Measurements from ENCODE around the gene GANAB. TPM values are rescaled to one million over a fixed set of nuclear protein-coding genes. Genes with fewer than 3 reads are reported as not detected.

The GANAB gene
- total and polyA plus RNA-seq, 2 experiments from 2014 or later = 224 to 312 TPM

DNA sequence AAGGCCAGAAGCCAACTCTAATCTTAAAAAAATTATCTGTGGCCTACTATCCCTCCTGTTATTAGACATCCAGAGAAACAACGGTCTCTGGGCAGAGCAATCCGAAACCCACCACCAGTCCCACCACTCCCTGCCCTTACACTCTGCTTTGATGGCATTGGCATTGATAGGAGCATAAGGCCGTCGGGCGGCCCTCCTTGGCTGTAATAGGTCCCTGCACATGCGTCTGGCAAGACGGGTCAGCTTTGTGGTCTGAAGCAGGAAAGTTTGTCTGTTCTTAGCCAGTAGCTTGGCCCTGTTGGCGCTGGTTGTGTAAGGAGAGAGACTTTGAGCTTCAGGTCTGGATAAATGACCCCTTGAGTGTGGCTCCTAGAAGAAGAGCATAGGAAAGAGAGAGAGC is 51.3 kb downstream of the GANAB start:
- WGBS, 2 experiments (ENCODE audit: low coverage in 1 of 2, low lambda C conversion rate in 2 of 2, missing lambda C conversion rate in 2 of 2) = 76 to 80% methylated on average over 8 of the region's 8 CpGs
- peaks cover 54% of the 10 kb centered on the region for H3F3A ChIP-seq (ENCODE audit: insufficient read depth)
- H3K79me2 ChIP-seq (ENCODE audit: insufficient read depth) = peaks cover 63% of the 10 kb centered on the region

DNA sequence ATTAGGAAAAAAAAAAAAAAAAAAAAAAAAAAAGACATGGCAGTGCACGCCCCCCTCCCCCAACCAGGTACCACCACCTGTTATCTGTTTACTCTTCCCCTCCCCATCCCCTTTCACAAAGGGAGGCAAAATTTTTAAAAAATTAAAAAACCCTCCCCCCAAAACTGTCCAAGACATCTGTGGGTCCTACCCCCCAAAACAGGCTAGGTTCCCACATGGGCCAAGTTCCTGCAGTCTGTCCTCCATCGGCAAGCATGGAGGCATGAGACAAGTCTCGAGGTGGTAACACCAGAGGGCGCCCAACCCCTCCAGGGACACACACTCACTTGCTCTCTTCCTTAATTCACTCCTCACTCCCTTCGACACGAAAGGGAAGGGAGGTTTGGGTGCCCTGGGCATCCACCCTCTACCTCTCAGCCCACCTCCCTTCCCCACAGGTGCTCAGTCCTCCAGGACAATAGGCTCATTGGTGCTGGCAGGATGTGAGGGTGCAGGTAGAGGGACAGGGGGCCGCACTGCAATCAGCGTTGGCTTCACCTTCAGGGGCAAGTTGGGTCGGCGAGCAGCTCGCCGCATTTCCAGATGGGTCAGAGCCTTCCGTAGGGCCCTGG is 52.9 kb downstream of the GANAB start:
- in situ Hi-C loops (cut with MboI) = no loop called here
- Histone ChIP-seq H4K20me1 (ENCODE audit: insufficient read depth) (no peaks in the 10 kb centered on the region), H2AFZ (no peak overlapping the region), H3K79me2 (ENCODE audit: insufficient read depth) (peaks cover 61% of the 10 kb centered on the region), H3K4me1 (ENCODE audit: insufficient read depth) (peaks cover 22% of the 10 kb centered on the region), H3K27ac (no peak overlapping the region), H3K9ac (no peak overlapping the region), H3K4me3 (no peak overlapping the region), H3K27me3 (replicated peaks; ENCODE audit: insufficient read depth) (no peaks in the 10 kb centered on the region), H3K36me3 (ENCODE audit: low read depth) (peaks cover 19% of the 10 kb centered on the region), H3K9me2 (ENCODE audit: insufficient read depth) (no peaks in the 10 kb centered on the region), H3K4me2 (ENCODE audit: unreplicated experiment) (no peak overlapping the region), H3K9me3 (ENCODE audit: low read depth) (no peaks in the 10 kb centered on the region), H3F3A (ENCODE audit: insufficient read depth) (peaks cover 46% of the 10 kb centered on the region)
- peak; percentile 88 for DNase-seq
- WGBS, 2 experiments (ENCODE audit: low coverage in 1 of 2, low lambda C conversion rate in 2 of 2, missing lambda C conversion rate in 2 of 2) = 54 to 57% methylated on average over 13 of the region's 13 CpGs
- TF ChIP-seq EZH2 (IDR thresholded peaks at IDR 0.05; ENCODE audit: insufficient read depth, poor library complexity, severe bottlenecking) (no peak), EZH2phosphoT487 (IDR thresholded peaks at IDR 0.05; ENCODE audit: insufficient read depth, low read depth) (no peak)

More for the DNA sequence above, 51.3 kb downstream of the GANAB start:
- Histone ChIP-seq H3K4me1 (ENCODE audit: insufficient read depth) (peaks cover 30% of the 10 kb centered on the region), H2AFZ (no peak overlapping the region), H3K9me3 (ENCODE audit: low read depth) (no peaks in the 10 kb centered on the region), H3K27ac (no peak overlapping the region), H3K4me2 (ENCODE audit: unreplicated experiment) (no peak overlapping the region), H3K9ac (no peak overlapping the region), H3K4me3 (no peak overlapping the region), H3K9me2 (ENCODE audit: insufficient read depth) (no peaks in the 10 kb centered on the region), H4K20me1 (ENCODE audit: insufficient read depth) (no peaks in the 10 kb centered on the region), H3K36me3 (ENCODE audit: low read depth) (peaks cover 24% of the 10 kb centered on the region), H3K27me3 (replicated peaks; ENCODE audit: insufficient read depth) (no peaks in the 10 kb centered on the region)
- in situ Hi-C loops (cut with MboI) = no loop called here
- no peak for DNase-seq
- no peak for TF ChIP-seq EZH2phosphoT487 (IDR thresholded peaks at IDR 0.05; ENCODE audit: insufficient read depth, low read depth)
- no peak for TF ChIP-seq EZH2 (IDR thresholded peaks at IDR 0.05; ENCODE audit: insufficient read depth, poor library complexity, severe bottlenecking)

DNA sequence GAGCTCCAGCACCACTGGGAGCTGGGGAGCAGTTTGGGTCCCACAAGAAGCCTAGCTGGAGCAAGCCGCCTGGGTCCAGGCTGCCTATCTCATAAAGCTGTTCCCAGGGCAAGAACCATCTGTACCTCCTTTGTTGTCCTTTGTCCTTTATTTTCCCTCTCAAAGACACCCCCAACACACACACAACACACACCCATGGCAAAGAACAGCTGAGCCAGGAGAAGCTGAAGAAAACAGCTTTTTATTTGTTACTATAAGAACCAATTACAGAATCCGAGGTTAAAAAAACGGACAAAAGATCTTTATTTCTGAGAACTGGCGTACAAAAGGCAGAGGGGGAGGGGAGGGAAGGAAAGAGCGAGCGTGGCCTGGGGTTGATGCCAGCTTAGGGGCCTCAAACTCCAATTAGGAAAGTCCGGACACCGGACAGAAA is 53.4 kb downstream of the GANAB start:
- Histone ChIP-seq H3K36me3 (ENCODE audit: low read depth) (peaks cover 13% of the 10 kb centered on the region), H3K27me3 (replicated peaks; ENCODE audit: insufficient read depth) (no peaks in the 10 kb centered on the region), H3K4me2 (ENCODE audit: unreplicated experiment) (no peak overlapping the region), H2AFZ (no peak overlapping the region), H4K20me1 (ENCODE audit: insufficient read depth) (no peaks in the 10 kb centered on the region), H3K9me2 (ENCODE audit: insufficient read depth) (no peaks in the 10 kb centered on the region), H3K9ac (no peak overlapping the region), H3K79me2 (ENCODE audit: insufficient read depth) (peaks cover 61% of the 10 kb centered on the region), H3K9me3 (ENCODE audit: low read depth) (no peaks in the 10 kb centered on the region), H3F3A (ENCODE audit: insufficient read depth) (peaks cover 41% of the 10 kb centered on the region), H3K27ac (peak overlapping the region; percentile 75; the same call in 1 of the 2 replicates), H3K4me1 (ENCODE audit: insufficient read depth) (0 out of 2 replicates have a peak, but pooled peaks cover 20% of the 10 kb centered on the region), H3K4me3 (no peak overlapping the region)
- WGBS, 2 experiments (ENCODE audit: low coverage in 1 of 2, low lambda C conversion rate in 2 of 2, missing lambda C conversion rate in 2 of 2) = 93 to 97% methylated on average over 5 to 8 of the region's 8 CpGs
- in situ Hi-C loops (cut with MboI) = no loop called here
- no peak for DNase-seq
- no peak for TF ChIP-seq EZH2phosphoT487 (IDR thresholded peaks at IDR 0.05; ENCODE audit: insufficient read depth, low read depth)
- no peak for TF ChIP-seq EZH2 (IDR thresholded peaks at IDR 0.05; ENCODE audit: insufficient read depth, poor library complexity, severe bottlenecking)

DNA sequence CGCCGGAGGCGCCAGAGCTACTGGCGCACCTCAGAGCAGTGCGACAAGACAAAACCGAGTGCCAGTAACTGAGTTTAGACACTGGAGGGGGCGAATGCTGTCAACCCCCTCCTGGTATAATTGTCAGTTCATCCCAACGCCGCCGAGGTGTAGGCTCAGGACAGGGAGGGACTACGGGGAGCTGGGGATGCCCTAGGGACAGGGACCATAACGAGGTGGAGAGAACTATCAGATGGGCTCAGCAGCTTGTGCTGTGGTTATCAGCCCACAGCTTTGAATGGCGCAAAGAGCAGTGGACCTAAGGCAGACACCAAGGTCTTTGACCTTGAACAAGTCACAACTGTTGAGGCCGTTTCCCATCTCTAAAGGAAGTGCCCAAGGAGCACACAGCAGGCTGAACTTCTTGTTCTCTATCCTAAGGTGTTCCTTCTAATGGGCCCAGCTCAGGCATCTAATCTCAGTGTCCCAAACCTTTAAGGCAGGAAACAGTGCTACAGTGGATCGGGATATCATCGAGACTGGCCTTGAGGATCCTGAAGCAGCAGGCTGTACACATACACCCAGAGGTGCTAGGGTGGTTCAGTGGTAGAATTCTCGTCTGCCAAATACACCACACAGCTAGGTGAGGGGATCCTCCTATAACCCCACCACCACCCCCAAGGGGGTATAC is 54.1 kb downstream of the GANAB start:
- no peaks in the 10 kb centered on the region for H4K20me1 ChIP-seq (ENCODE audit: insufficient read depth)
- 13% methylated on average over 17 of the region's 17 CpGs for WGBS, 2 experiments (ENCODE audit: low coverage in 1 of 2, low lambda C conversion rate in 2 of 2, missing lambda C conversion rate in 2 of 2)
- peak overlapping the region; percentile 91 for H3K4me2 ChIP-seq (ENCODE audit: unreplicated experiment)
- peaks cover 12% of the 10 kb centered on the region for H3K36me3 ChIP-seq (ENCODE audit: low read depth)
- peak overlapping the region; percentile 94 for H3K4me3 ChIP-seq
- H3K27ac ChIP-seq = peak overlapping the region; percentile 75
- in situ Hi-C loops (cut with MboI) = no loop called here
- peak overlapping the region; percentile 75 for H3K9ac ChIP-seq
- no peaks in the 10 kb centered on the region for H3K9me2 ChIP-seq (ENCODE audit: insufficient read depth)
- TF ChIP-seq EZH2 (IDR thresholded peaks at IDR 0.05; ENCODE audit: insufficient read depth, poor library complexity, severe bottlenecking) (no peak), EZH2phosphoT487 (IDR thresholded peaks at IDR 0.05; ENCODE audit: insufficient read depth, low read depth) (no peak)
- peaks cover 61% of the 10 kb centered on the region for H3K79me2 ChIP-seq (ENCODE audit: insufficient read depth)
- H3F3A ChIP-seq (ENCODE audit: insufficient read depth) = peaks cover 43% of the 10 kb centered on the region
- no peak for DNase-seq
- 0 out of 2 replicates have a peak, but pooled peaks cover 20% of the 10 kb centered on the region for H3K4me1 ChIP-seq (ENCODE audit: insufficient read depth)
- H2AFZ ChIP-seq = peak overlapping the region; percentile 76
- no peaks in the 10 kb centered on the region for H3K9me3 ChIP-seq (ENCODE audit: low read depth)
- H3K27me3 ChIP-seq (replicated peaks; ENCODE audit: insufficient read depth) = no peaks in the 10 kb centered on the region
